ENCODE data around the gene DTX3.
"Not testable (repeated sequence)": the region's sequence is repeated elsewhere in the genome, so short reads cannot be mapped to it uniquely, and the experiment has no call there.

DTX3 gene

DNA sequence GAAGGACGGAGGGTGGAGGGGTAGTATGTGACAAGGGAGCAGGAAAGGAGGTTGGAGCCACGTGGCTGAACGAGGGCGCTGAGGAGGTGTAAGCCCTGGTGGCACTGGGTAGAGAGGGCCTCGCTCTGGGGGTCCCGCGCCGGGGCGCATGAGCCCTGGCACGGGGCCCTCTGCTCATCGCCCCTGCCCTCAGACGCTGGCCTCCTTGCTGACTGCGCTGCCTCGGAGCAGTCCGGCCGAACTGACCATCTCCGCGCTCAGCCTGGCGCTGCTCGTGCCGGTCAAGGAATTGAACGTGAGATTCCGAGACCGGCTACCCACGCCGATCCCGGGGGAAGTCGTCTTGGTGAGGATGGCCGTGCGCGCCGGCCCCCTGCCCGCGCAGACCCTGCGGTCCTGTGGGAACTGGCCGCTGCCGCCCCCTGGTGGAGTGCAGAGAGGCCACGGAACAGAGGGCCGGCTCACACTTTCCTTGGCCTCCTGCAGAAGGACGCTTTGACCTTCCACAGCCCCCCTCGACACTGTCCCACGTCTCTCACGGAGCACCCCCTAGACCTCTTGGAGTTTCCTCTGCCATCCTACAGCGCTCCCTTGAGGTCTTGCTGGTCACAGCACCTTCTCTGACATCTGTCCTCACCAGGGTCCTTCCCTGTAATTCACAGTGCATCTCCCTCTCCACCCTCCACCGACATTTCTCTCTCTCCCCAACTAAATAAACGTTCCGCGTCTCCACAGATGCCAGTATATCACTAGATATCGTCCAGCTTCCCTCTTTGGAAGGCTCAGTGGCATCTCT, 17.1 kb downstream of the DTX3 start:
- DNase-seq = no peak

DNA sequence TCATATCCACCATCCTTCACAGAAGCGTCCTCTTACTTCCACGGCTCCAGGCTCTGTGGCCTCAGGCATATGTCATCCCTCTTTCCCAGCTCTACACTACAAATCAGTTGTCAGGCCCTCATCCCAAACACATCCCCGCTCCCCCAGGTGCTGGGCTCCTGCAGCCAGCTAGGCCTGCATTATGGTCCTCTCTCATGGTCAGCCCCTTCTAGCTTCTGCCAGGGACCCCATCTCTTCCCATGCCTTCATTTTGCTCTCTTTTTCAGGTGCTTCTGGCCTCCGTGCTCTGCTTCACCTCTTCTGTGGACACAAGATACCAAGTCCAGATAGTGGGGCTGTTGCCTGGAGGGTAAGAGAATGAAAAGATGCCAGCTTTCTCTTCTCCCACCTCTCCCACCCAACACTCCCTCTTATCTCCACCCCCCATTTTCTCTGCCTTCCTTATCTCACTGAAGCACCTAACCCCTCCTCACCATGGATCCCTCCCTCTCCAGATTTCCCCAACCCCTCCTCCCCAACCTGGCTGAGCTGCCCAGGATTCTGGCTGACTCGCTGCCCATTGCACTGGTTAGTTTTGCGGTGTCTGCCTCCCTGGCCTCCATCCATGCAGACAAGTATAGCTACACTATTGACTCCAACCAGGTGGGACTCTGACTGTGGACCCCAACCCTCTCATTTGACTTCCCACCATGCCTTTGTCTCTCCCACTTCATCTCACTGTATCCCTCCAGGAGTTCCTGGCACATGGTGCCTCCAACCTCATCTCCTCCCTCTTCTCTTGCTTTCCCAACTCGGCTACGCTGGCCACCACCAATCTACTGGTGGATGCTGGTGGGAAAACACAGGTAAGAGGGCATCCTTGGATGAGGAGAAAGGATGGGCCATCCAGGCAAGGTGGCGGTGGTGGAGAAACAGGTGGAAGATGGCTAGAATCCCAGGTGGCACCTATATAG, 17.9 kb downstream of the DTX3 start:
- no peak for DNase-seq

DNA sequence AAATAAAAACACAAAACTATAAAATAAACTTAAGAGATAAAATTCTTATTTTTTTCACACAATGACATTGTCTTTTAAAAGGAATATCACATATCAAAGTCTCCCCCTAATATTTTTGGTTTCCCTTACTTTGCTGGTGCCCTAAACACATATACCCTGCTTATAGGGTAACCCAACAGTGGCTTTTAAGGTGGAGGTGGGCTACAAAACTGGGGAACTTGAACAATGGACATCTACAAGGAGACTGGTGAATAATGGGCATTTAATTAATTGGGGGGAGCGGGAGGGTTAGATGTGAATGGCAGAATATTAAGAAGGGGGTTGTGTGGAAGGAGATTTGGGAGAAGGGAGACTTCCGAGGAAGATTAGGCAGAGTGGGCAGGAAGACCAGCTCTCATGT, 18.8 kb downstream of the DTX3 start:
- DNase-seq = no peak

GRCh38 chr12:57623811-57624390, 19.3 kb downstream of the DTX3 start:
- DNase-seq = no peak

- DNase-seq = no peak
Observed at GRCh38 chr12:57624441-57625220, 20.0 kb downstream of the DTX3 start.

- DNase-seq = no peak
Observed at GRCh38 chr12:57625261-57626032, 20.8 kb downstream of the DTX3 start.

GRCh38 chr12:57626111-57626920, 21.7 kb downstream of the DTX3 start:
- DNase-seq = no peak

- DNase-seq = no peak
Observed at GRCh38 chr12:57626921-57627445, 22.4 kb downstream of the DTX3 start.

- no peak for DNase-seq
Observed at GRCh38 chr12:57627501-57628279, 23.1 kb downstream of the DTX3 start.

DNA sequence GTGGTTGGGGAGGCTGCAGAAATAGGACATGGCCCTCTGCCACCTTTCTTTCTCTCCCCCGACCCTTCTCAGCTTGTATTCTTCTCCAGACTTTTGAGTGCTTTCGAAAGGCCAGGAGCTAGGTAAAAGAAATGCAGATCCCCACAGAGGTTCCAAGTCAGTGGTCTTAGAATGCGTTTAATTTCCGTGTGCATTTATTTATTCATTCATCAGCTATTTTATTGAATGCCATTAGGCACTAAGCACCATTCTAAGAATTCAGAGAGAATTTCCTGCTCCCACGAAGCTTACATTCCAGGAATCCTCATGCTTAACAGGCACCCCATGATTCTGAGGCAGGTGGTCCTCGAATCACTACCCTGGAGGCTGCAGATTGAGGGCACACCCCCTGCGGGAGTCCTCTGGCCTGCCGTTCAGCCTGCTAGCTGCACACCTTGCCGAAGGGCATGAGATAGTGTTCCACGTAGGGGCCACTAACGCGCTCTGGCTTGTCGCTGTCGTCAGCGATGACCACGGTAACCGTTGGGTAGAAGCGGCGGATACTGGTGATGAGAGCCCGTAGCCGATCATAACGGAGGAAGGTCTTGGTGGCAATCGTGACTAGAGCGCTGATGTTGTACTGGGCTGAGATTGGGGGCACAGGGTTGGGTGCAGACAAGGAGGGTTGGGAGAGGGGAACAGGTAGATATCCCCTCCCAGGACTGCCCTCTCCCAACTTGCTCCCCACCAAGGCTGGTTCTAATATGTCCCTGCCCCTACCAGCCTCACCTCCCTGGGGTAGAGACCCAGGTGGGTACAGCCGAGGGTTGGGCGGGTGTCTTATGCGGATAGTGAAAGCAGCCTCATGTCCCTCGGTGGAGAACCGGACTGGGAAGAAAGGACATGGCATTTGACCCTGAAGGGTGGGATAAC, 23.9 kb downstream of the DTX3 start:
- DNase-seq = no peak

GRCh38 chr12:57629897-57630471, 25.4 kb downstream of the DTX3 start:
- DNase-seq = no peak

- no peak for DNase-seq
Observed at GRCh38 chr12:57630891-57631433, 26.3 kb downstream of the DTX3 start.

GRCh38 chr12:57631566-57632072, 27.0 kb downstream of the DTX3 start:
- no peak for DNase-seq

DNA sequence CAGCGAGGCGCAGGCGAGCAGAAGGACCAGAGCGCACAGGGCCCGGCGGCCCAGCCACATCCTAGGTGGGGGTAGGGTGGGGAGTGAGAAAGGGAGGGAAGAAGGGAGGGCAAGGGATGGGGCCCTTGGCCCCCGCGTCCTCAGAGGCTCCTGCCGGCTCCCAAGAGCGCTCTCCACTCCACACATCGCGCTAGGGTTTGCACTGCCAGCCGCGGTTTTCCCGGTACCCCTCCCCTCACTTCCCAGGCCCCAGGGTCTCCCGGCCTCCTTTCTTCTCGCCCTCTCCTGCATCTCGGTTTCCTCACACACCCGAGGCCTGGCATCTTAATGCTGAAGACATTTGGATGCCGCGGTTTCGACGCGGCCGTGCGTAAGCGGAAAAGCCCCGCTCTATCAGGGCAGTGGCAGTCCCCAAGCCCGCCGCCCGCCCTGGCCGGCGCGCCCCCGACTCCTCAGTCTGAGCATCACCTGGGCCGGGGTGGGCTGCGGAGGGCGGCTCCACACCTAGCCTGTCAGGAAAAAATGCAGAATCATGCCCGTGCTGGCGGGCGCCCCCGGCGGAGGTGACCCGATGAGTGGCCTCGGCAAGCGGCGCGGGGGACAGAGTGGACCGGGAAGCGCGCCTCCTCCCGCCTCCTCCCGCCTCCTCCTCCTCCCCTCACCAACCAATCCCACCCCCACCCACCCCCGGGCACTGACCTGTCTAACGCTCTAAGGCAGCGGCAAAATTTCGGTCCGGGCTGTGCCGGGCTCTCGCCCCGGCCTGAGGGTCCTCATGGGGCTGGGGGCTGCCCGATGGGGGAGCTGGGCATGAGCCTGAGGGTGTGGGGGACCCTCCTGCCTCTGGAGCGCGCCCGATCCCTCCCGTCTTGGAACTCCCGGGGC, 27.7 kb downstream of the DTX3 start:
- no peak for DNase-seq

DNA sequence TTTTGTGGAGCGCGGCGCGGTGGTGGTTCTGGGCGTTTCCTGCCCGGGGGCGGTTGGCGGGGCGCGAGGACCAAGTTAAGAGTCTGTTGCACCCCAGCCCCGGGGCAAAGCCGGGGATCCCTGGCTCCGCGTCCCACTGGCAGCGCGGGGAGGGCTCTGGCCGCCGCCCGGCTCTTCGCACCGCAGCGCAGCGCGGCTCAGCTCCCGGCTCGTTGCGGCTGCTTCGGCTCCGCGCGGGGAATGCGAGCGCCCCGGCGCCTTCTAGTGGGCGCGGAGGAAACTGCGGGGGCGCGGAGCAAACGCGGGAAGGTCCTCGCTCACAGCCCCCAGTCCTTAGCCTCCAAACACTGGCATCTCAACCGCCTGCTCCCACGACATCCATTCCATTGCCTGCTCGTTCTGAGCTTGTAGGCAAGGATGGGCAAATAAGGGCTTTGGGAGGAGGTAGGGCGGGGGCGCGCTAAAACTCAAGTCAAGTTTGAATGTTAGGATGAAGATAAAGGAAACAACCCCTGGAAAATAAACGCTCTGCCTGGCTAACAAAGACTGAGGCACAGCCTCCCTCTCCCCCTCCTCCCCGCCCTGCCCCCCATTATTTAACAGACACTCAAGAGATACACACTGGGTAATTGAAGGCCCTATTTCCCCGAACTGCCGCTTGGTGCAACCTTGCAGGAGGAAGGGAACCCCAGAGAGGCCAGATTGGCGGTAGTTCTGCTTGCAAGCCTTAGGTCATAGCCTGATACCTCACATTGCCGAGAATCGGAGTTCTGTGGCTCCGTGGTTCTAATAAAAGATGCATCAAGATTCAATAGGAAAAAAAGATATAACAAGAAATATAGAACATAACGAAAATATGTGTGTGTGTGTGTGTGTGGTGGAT, 28.6 kb downstream of the DTX3 start, which contains the start of gene B4GALNT1:
TSS of gene B4GALNT1 (minus strand) at position 244 of the 883 bp plus-strand sequence. CDS start 1,069 bp downstream, outside the sequence.
- DNase-seq = no peak

- not testable (repeated sequence) for DNase-seq
Observed at GRCh38 chr12:57636731-57637130, 32.1 kb downstream of the DTX3 start.
